K562 (cell line): ENCODE results near the gene ZNF692. TPM values are rescaled to one million over a fixed set of nuclear protein-coding genes. Genes with fewer than 3 reads are reported as not detected.

Experiments used
- CTCFL ChIP-seq: IDR thresholded peaks from 2 replicates; pipeline ENCODE4 v1.6.1; 2011; ENCODE audit warnings: borderline replicate concordance, low read depth, mild to moderate bottlenecking, moderate library complexity, low read length; ENCODE audit not compliant: insufficient read depth, poor library complexity, severe bottlenecking
- ELF1 ChIP-seq: fragments of 200-800 bp; sonication (Bioruptor generic); IDR thresholded peaks from 2 replicates; pipeline ENCODE4 v1.6.1; 2016; ENCODE audit warnings: missing genetic modification characterization, missing compliant biosample characterization
- PRDM10 ChIP-seq: fragments of 450-650 bp; IDR thresholded peaks from 2 replicates; pipeline ENCODE4 v1.6.1; 2018; ENCODE audit not compliant: partially characterized antibody
- SFPQ ChIP-seq: fragments of 200-400 bp; formaldehyde crosslinking; IDR thresholded peaks from 2 replicates; pipeline ENCODE4 v1.6.1; 2017; ENCODE audit warnings: mild to moderate bottlenecking, low read depth, low read length, moderate library complexity
- SMAD3 ChIP-seq: fragments of 450-650 bp; formaldehyde crosslinking; conservative IDR thresholded peaks from 2 replicates; pipeline ENCODE4 v1.4.0; 2020; ENCODE audit warnings: mild to moderate bottlenecking
- SMARCA5 ChIP-seq: fragments of 450-650 bp; IDR thresholded peaks from 2 replicates; pipeline ENCODE4 v1.6.1; 2016
- SMARCB1 ChIP-seq: IDR thresholded peaks from 2 replicates; pipeline ENCODE4 v1.6.1; 2011; ENCODE audit warnings: improper control_type of control experiment, low read depth; ENCODE audit not compliant: insufficient read length
- TSC22D4 ChIP-seq: fragments of 450-650 bp; IDR thresholded peaks from 2 replicates; pipeline ENCODE4 v1.6.1; 2016; ENCODE audit warnings: missing genetic modification characterization, missing biosample characterization, control low read depth
- ZNF140 ChIP-seq: fragments of 250-450 bp; sonication (Bioruptor Pico); IDR thresholded peaks from 2 replicates; pipeline ENCODE4 v1.8.0; 2021; ENCODE audit warnings: moderate library complexity, mild to moderate bottlenecking, inconsistent platforms
- ZNF232 ChIP-seq: sonication (generic); formaldehyde crosslinking; IDR thresholded peaks from 2 replicates; pipeline ENCODE4 v1.8.0; 2022; ENCODE audit warnings: mild to moderate bottlenecking, missing genetic modification reagents
- ZNF717 ChIP-seq: fragments of 250-450 bp; sonication (Bioruptor Pico); IDR thresholded peaks from 2 replicates; pipeline ENCODE4 v1.5.0; 2021
- ZNF77 ChIP-seq: fragments of 250-450 bp; sonication (Bioruptor Pico); IDR thresholded peaks from 2 replicates; pipeline ENCODE4 v1.5.0; 2020
- ZSCAN32 ChIP-seq: fragments of 450-650 bp; formaldehyde crosslinking; IDR thresholded peaks from 2 replicates; pipeline ENCODE4 v1.4.0; 2020; ENCODE audit warnings: mild to moderate bottlenecking, moderate library complexity
- polyA plus RNA-seq, 8 experiments: library from polyadenylated mRNA; depleted of rRNA in 4 of 8; stranded (reverse) in 5 of 8; unstranded in 3 of 8; fragments of >200 nt; fragmentation: Nextera tagmentation in 2 of 8; fragmentation: Illumina TruSeq in 1 of 8; extraction: Ambion mirVana in 2 of 8; extraction: Trizol in 1 of 8; gene quantifications; 2 replicates each; pipeline versions ENCODE4 v1.2.1 to v1.2.3, GENCODE V29; 2011 to 2014; ENCODE audit warnings: inconsistent platforms in 1 of 8, missing spikeins in 1 of 8
- total RNA-seq, 7 experiments: library from RNA; depleted of rRNA in 6 of 7; stranded (reverse); fragments of >200 nt in 6 of 7; fragmentation: Illumina TruSeq in 2 of 7; extraction: Trizol in 2 of 7; gene quantifications; 2 replicates each; pipeline versions ENCODE4 v1.2.1 to v1.2.3, GENCODE V29; 2011 to 2021; ENCODE audit warnings: low replicate concordance in 1 of 7
- TF ChIP-seq, protein P1 (sequence below): fragments of 450-650 bp; IDR thresholded peaks from 2 replicates; pipeline ENCODE4 v1.6.1; 2016; ENCODE audit warnings: missing biosample characterization, missing genetic modification characterization
- TF ChIP-seq, protein P2 (sequence below): sonication (generic); formaldehyde crosslinking; IDR thresholded peaks from 2 replicates; pipeline ENCODE4 v1.8.1; 2023; ENCODE audit warnings: mild to moderate bottlenecking, missing genetic modification reagents
- TF ChIP-seq, protein P3 (sequence below): fragments of 450-650 bp; formaldehyde crosslinking; IDR thresholded peaks from 2 replicates; pipeline ENCODE4 v1.4.0; 2020; ENCODE audit warnings: mild to moderate bottlenecking, mixed read lengths

Gene ZNF692
- total and polyA plus RNA-seq, 9 of the 15 experiments (the other 6 are each of a cell fraction or from before 2014, with no cell fraction given), result 8.4 to 143 (median 55.9) TPM

DNA sequence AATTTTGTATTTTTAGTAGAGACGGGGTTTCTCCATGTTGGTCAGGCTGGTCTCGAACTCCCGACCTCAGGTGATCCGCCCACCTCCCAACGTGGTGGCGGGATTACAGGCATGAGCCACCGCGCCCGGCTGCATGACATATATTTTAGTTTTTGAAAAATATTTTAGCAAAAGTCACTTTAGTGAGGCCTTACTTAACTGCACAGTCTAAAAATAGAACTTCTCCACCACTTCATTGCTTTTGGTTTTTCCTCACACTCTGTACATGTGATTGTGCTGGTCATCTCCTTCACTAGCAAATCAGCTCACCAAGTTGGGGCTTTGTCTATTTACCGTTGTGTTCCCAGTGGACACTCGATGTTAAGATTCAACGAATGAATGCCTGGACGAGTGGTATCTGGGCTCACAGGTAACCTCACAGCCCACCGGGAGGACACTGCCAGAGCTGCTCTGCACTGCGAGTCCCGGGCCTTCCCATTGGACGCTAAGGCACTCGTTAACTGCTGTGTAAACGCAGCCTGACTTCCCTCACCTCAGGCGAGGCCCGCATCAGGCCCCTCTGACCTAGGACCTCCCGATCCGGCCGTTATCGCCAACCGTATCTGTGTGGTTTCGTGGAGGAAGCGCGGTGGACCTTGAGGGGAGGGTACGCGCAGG is 14.0 kb upstream of the ZNF692 start (continued):
- no peak for TF ChIP-seq SFPQ
- no peak for TF ChIP-seq ZNF717 (CRISPR knock-in tag)
- TF ChIP-seq, protein P1, sequence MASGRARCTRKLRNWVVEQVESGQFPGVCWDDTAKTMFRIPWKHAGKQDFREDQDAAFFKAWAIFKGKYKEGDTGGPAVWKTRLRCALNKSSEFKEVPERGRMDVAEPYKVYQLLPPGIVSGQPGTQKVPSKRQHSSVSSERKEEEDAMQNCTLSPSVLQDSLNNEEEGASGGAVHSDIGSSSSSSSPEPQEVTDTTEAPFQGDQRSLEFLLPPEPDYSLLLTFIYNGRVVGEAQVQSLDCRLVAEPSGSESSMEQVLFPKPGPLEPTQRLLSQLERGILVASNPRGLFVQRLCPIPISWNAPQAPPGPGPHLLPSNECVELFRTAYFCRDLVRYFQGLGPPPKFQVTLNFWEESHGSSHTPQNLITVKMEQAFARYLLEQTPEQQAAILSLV (tag), result no peak
- no peak for TF ChIP-seq SMAD3
- no peak for TF ChIP-seq CTCFL
- TF ChIP-seq ELF1, result no peak
- no peak for TF ChIP-seq ZNF77 (CRISPR knock-in tag)
- no peak for TF ChIP-seq SMARCA5
- TF ChIP-seq, protein P2, sequence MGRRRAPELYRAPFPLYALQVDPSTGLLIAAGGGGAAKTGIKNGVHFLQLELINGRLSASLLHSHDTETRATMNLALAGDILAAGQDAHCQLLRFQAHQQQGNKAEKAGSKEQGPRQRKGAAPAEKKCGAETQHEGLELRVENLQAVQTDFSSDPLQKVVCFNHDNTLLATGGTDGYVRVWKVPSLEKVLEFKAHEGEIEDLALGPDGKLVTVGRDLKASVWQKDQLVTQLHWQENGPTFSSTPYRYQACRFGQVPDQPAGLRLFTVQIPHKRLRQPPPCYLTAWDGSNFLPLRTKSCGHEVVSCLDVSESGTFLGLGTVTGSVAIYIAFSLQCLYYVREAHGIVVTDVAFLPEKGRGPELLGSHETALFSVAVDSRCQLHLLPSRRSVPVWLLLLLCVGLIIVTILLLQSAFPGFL, result no peak
- no peak for TF ChIP-seq PRDM10
- no peak for TF ChIP-seq ZNF140 (CRISPR knock-in tag)
- TF ChIP-seq, protein P3, sequence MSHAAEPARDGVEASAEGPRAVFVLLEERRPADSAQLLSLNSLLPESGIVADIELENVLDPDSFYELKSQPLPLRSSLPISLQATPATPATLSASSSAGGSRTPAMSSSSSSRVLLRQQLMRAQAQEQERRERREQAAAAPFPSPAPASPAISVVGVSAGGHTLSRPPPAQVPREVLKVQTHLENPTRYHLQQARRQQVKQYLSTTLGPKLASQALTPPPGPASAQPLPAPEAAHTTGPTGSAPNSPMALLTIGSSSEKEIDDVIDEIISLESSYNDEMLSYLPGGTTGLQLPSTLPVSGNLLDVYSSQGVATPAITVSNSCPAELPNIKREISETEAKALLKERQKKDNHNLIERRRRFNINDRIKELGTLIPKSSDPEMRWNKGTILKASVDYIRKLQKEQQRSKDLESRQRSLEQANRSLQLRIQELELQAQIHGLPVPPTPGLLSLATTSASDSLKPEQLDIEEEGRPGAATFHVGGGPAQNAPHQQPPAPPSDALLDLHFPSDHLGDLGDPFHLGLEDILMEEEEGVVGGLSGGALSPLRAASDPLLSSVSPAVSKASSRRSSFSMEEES (CRISPR knock-in tag), result no peak
- TF ChIP-seq ZNF232 (CRISPR knock-in tag), result no peak
- no peak for TF ChIP-seq TSC22D4 (tag)
- TF ChIP-seq ZSCAN32, result 0 out of 2 replicates have a peak, but pooled peaks have one; percentile 49
- no peak for TF ChIP-seq SMARCB1
